ENCODE measurements around the gene ATAD2B. TPM values are rescaled to one million over a fixed set of nuclear protein-coding genes. Genes with fewer than 3 reads are reported as not detected.

Gene ATAD2B
- total and polyA plus RNA-seq, 2 of the 8 experiments (the other 6 are each of a cell fraction or from before 2014, with no cell fraction given), result 3.4 to 16.1 TPM

GRCh38 chr2:23839919-23840578 lies 86.9 kb downstream of the ATAD2B start:
- H2AK5ac ChIP-seq (ENCODE audit: low read depth, low read length), result no peak overlapping the region
- ChIA-PET CTCF (ENCODE audit: partially characterized antibody) (no interaction called here), POLR2A (ENCODE audit: partially characterized antibody) (no interaction called here)
- no peak overlapping the region for H3K18ac ChIP-seq (ENCODE audit: extremely low read depth, low read length)
- no peak overlapping the region for H2BK15ac ChIP-seq (ENCODE audit: low read length)
- H3K23ac ChIP-seq (ENCODE audit: insufficient read length), result no peak overlapping the region
- H3K4me2 ChIP-seq (ENCODE audit: insufficient read depth in 1 of 2, low read depth in 2 of 2, low read length in 2 of 2), result no peak overlapping the region
- no peak overlapping the region for H3K9ac ChIP-seq (replicated peaks in 1 of 4; ENCODE audit: extremely low read depth in 1 of 4, low read depth in 3 of 4, low read length in 3 of 4)
- no peak overlapping the region for H3K56ac ChIP-seq (replicated peaks; ENCODE audit: insufficient read length, low read depth, low read length)
- no peaks in the 10 kb centered on the region for H3K79me2 ChIP-seq (ENCODE audit: control insufficient read depth in 1 of 2, insufficient read depth in 2 of 2, low read length in 2 of 2)
- DNase-seq (ENCODE audit: low read depth in 1 of 2, low spot score in 2 of 2) (no peak), FAIRE-seq (no peak)
- H2BK120ac ChIP-seq (replicated peaks; ENCODE audit: low read depth, low read length), result no peak overlapping the region
- H2BK12ac ChIP-seq (ENCODE audit: low read depth, low read length), result no peak overlapping the region
- H4K20me1 ChIP-seq (replicated peaks in 1 of 2; ENCODE audit: control insufficient read depth in 1 of 2, insufficient read depth in 2 of 2, low read length in 2 of 2), result no peaks in the 10 kb centered on the region
- no peak overlapping the region for H3K27ac ChIP-seq (ENCODE audit: low read depth, low read length)
- no peaks in the 10 kb centered on the region for H3K4me1 ChIP-seq (replicated peaks in 1 of 4; ENCODE audit: control insufficient read depth in 3 of 4, insufficient read depth in 4 of 4, low read length in 3 of 4)
- no peaks in the 10 kb centered on the region for H3K27me3 ChIP-seq (replicated peaks in 1 of 4; ENCODE audit: control insufficient read depth in 3 of 4, extremely low read depth in 1 of 4, insufficient read depth in 3 of 4, low read length in 3 of 4)
- H3K23me2 ChIP-seq (ENCODE audit: low read depth, low read length), result no peaks in the 10 kb centered on the region
- H4K8ac ChIP-seq (ENCODE audit: extremely low read depth, insufficient read depth, low read length), result no peak overlapping the region
- no peak overlapping the region for H2AFZ ChIP-seq (ENCODE audit: low read length)
- H3K36me3 ChIP-seq (ENCODE audit: control insufficient read depth in 2 of 4, insufficient read depth in 4 of 4, low read length in 3 of 4), result peaks cover 0 to 4% (median 0%) of the 10 kb centered on the region in 4 experiments; a peak in 3 of 8 replicates
- no peak for TF ChIP-seq SAP30 (IDR thresholded peaks at IDR 0.05; ENCODE audit: insufficient read depth, insufficient replicate concordance, low read length)
- TF ChIP-seq CTBP2 (IDR thresholded peaks at IDR 0.05; ENCODE audit: borderline replicate concordance, insufficient read depth, insufficient read length, low read length), result no peak
- no peak for TF ChIP-seq ZNF274 (IDR thresholded peaks at IDR 0.05; ENCODE audit: borderline replicate concordance, extremely low read depth, low read length)
- no peak for TF ChIP-seq MAFK (IDR thresholded peaks at IDR 0.05; ENCODE audit: low read depth, low read length)
- TF ChIP-seq CBX8 (IDR thresholded peaks at IDR 0.05; ENCODE audit: borderline replicate concordance, low read depth, low read length), result no peak
- no peak for TF ChIP-seq KDM1A (IDR thresholded peaks at IDR 0.05; ENCODE audit: borderline replicate concordance, low read length)
- TF ChIP-seq RNF2 (IDR thresholded peaks at IDR 0.05; ENCODE audit: borderline replicate concordance, low read depth, low read length, missing control alignments, poor library complexity, severe bottlenecking), result no peak
- no peak for TF ChIP-seq GABPA (IDR thresholded peaks at IDR 0.05; ENCODE audit: borderline replicate concordance, insufficient read depth, low read length)
- no peak for TF ChIP-seq CBX5 (IDR thresholded peaks at IDR 0.05; ENCODE audit: low read depth, low read length)
- H3K4ac ChIP-seq (replicated peaks; ENCODE audit: insufficient read length, low read depth, low read length), result no peak overlapping the region
- 74% methylated on average over 3 of the region's 3 CpGs; no CpG with 5 or more reads in 1 of the 2 experiments for WGBS, 2 experiments (ENCODE audit: extremely low coverage in 1 of 2, insufficient coverage in 1 of 2, insufficient read length in 1 of 2, insufficient replicate concordance in 2 of 2, low coverage in 1 of 2, low lambda C conversion rate in 2 of 2, missing lambda C conversion rate in 1 of 2)
- H3K79me1 ChIP-seq (ENCODE audit: low read depth, low read length), result no peaks in the 10 kb centered on the region
- no peak overlapping the region for H3K4me3 ChIP-seq (ENCODE audit: extremely low read depth in 1 of 4, insufficient read depth in 2 of 4, low read depth in 3 of 4, low read length in 4 of 4)
- no peak overlapping the region for H2BK5ac ChIP-seq (ENCODE audit: low read depth, low read length)
- no peak overlapping the region for H4K5ac ChIP-seq (ENCODE audit: insufficient read length, low read depth, low read length)
- no peak overlapping the region for H2BK20ac ChIP-seq (ENCODE audit: low read length)
- H3K9me3 ChIP-seq (ENCODE audit: insufficient read depth in 2 of 2, low read depth in 1 of 2, low read length in 1 of 2), result peaks cover 10 to 12% of the 10 kb centered on the region in 2 experiments; a peak in 2 of 4 replicates
- no peak overlapping the region for H4K91ac ChIP-seq (replicated peaks; ENCODE audit: insufficient read length, low read length)
- no peak overlapping the region for H3K14ac ChIP-seq (ENCODE audit: insufficient read length)

Data from H1 (cell line).